SK-N-SH (cell line): ENCODE measurements around the gene MUC5B.

Source experiments
- CTCF ChIP-seq: fragments of 200-600 bp; sonication (generic); IDR thresholded peaks from 2 replicates; pipeline ENCODE4 v1.6.1; 2017; ENCODE audit warnings: antibody characterized with exemption, mild to moderate bottlenecking, moderate library complexity
- REST ChIP-seq: IDR thresholded peaks from 2 replicates; pipeline ENCODE4 v1.6.1; 2012; ENCODE audit warnings: mild to moderate bottlenecking, low read depth, low read length, moderate library complexity
- RFX5 ChIP-seq: IDR thresholded peaks from 2 replicates; pipeline ENCODE4 v1.6.1; 2012; ENCODE audit warnings: mild to moderate bottlenecking, improper control_type of control experiment, low read length
- SMC3 ChIP-seq: IDR thresholded peaks from 2 replicates; pipeline ENCODE4 v1.6.1; 2012; ENCODE audit warnings: low read depth, low read length, improper control_type of control experiment
- TEAD4 ChIP-seq: IDR thresholded peaks from 2 replicates; pipeline ENCODE4 v1.4.0; 2012; ENCODE audit warnings: mild to moderate bottlenecking, borderline replicate concordance; ENCODE audit not compliant: insufficient read depth
- YY1 ChIP-seq: IDR thresholded peaks from 2 replicates; pipeline ENCODE4 v1.4.0; 2012; ENCODE audit warnings: low read depth, mild to moderate bottlenecking
- TF ChIP-seq, protein P1 (sequence below): IDR thresholded peaks from 2 replicates; pipeline ENCODE4; 2012

DNA sequence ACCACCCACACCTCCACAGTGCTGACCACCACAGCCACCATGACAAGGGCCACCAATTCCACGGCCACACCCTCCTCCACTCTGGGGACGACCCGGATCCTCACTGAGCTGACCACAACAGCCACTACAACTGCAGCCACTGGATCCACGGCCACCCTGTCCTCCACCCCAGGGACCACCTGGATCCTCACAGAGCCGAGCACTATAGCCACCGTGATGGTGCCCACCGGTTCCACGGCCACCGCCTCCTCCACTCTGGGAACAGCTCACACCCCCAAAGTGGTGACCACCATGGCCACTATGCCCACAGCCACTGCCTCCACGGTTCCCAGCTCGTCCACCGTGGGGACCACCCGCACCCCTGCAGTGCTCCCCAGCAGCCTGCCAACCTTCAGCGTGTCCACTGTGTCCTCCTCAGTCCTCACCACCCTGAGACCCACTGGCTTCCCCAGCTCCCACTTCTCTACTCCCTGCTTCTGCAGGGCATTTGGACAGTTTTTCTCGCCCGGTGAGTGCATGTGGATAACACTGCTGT, 28.4 kb downstream of the MUC5B start:
- TF ChIP-seq CTCF (no peak), YY1 (no peak), SMC3 (no peak), TEAD4 (no peak), REST (no peak), RFX5 (no peak)
- TF ChIP-seq, protein P1, sequence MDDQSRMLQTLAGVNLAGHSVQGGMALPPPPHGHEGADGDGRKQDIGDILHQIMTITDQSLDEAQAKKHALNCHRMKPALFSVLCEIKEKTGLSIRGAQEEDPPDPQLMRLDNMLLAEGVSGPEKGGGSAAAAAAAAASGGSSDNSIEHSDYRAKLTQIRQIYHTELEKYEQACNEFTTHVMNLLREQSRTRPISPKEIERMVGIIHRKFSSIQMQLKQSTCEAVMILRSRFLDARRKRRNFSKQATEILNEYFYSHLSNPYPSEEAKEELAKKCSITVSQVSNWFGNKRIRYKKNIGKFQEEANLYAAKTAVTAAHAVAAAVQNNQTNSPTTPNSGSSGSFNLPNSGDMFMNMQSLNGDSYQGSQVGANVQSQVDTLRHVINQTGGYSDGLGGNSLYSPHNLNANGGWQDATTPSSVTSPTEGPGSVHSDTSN = no peak
